Astrocyte (in vitro differentiated cells and primary cell): Measurements from ENCODE around the gene PLN. TPM values are rescaled to one million over a fixed set of nuclear protein-coding genes. Genes with fewer than 3 reads are reported as not detected.
A peak's percentile ranks its signal among the peaks of the same experiment; 100 is the strongest.

Experiments used
- DNase-seq: peaks from one replicate; pipeline ENCODE4 v3.0.0-alpha.2; 2010; ENCODE audit warnings: low read depth
- FAIRE-seq: peaks from 2 replicates; lab custom pipeline; 2011; peaks lifted over from hg19 to GRCh38; lab: Jason Lieb, UNC
- H2AFZ ChIP-seq: 2 replicates; pipeline ENCODE4 v1.6.0; 2012; ENCODE audit warnings: low read depth, low read length, inconsistent platforms
- H3K27ac ChIP-seq: 2 replicates; pipeline ENCODE4 v1.5.1; 2011; ENCODE audit warnings: low read depth, low read length, inconsistent platforms
- H3K27me3 ChIP-seq: 2 replicates; pipeline ENCODE4 v1.6.0; 2011; ENCODE audit warnings: low read length, inconsistent platforms; ENCODE audit not compliant: insufficient read depth
- H3K36me3 ChIP-seq: 2 replicates; pipeline ENCODE4 v1.5.1; 2011; ENCODE audit warnings: low read length, inconsistent platforms; ENCODE audit not compliant: insufficient read depth
- H3K4me1 ChIP-seq: 2 replicates; pipeline ENCODE4 v1.5.1; 2011; ENCODE audit warnings: low read length, inconsistent platforms; ENCODE audit not compliant: insufficient read depth
- H3K4me2 ChIP-seq: 2 replicates; pipeline ENCODE4 v1.6.0; 2012; ENCODE audit warnings: low read length, inconsistent platforms
- H3K4me3 ChIP-seq: 2 replicates; pipeline ENCODE4 v1.5.1; 2011; ENCODE audit warnings: low read depth, mild to moderate bottlenecking, low read length, inconsistent platforms; ENCODE audit not compliant: insufficient read depth
- H3K79me2 ChIP-seq: 2 replicates; pipeline ENCODE4 v1.6.0; 2012; ENCODE audit warnings: mild to moderate bottlenecking, low read length, inconsistent platforms; ENCODE audit not compliant: insufficient read depth
- H3K9ac ChIP-seq: 2 replicates; pipeline ENCODE4 v1.6.0; 2012; ENCODE audit warnings: mild to moderate bottlenecking, low read length, inconsistent platforms
- H3K9me3 ChIP-seq: 2 replicates; pipeline ENCODE4 v1.5.1; 2012; ENCODE audit warnings: low read depth, mild to moderate bottlenecking, low read length, inconsistent platforms; ENCODE audit not compliant: insufficient read depth
- H4K20me1 ChIP-seq: 2 replicates; pipeline ENCODE4 v1.6.0; 2012; ENCODE audit warnings: low read length, inconsistent platforms; ENCODE audit not compliant: insufficient read depth
- H3K27ac Mint-ChIP-seq: one replicate; pipeline ENCODE4 v1.8.0; 2021; ENCODE audit warnings: mild to moderate bottlenecking, mixed read lengths; ENCODE audit not compliant: unreplicated experiment
- H3K27me3 Mint-ChIP-seq: one replicate; pipeline ENCODE4 v1.8.0; 2021; ENCODE audit warnings: low read depth, mixed read lengths; ENCODE audit not compliant: unreplicated experiment
- H3K36me3 Mint-ChIP-seq: one replicate; pipeline ENCODE4 v1.8.0; 2021; ENCODE audit warnings: low read depth, mixed read lengths; ENCODE audit not compliant: unreplicated experiment
- H3K4me1 Mint-ChIP-seq: one replicate; pipeline ENCODE4 v1.8.0; 2021; ENCODE audit warnings: low read depth, mixed read lengths; ENCODE audit not compliant: unreplicated experiment
- H3K4me3 Mint-ChIP-seq: one replicate; pipeline ENCODE4 v1.8.0; 2021; ENCODE audit warnings: mild to moderate bottlenecking, moderate library complexity, mixed read lengths; ENCODE audit not compliant: unreplicated experiment
- H3K9me3 Mint-ChIP-seq: one replicate; pipeline ENCODE4 v1.8.0; 2021; ENCODE audit warnings: mild to moderate bottlenecking, mixed read lengths; ENCODE audit not compliant: unreplicated experiment
- CTCF ChIP-seq: IDR thresholded peaks from 2 replicates; pipeline ENCODE4 v1.5.1; 2011; ENCODE audit warnings: low read depth, mild to moderate bottlenecking, inconsistent platforms, low read length, moderate library complexity; ENCODE audit not compliant: insufficient read depth
- EZH2 ChIP-seq: IDR thresholded peaks from 2 replicates; pipeline ENCODE4 v1.6.1; 2012; ENCODE audit warnings: mild to moderate bottlenecking, low read length, inconsistent platforms; ENCODE audit not compliant: insufficient read depth
- total RNA-seq: library from RNA; stranded (reverse); gene quantifications from 2 replicates; pipeline ENCODE4 v1.2.1, GENCODE V29; 2021

Gene PLN
- total RNA-seq, 1 donor from 2014 or later, result not detected

DNA sequence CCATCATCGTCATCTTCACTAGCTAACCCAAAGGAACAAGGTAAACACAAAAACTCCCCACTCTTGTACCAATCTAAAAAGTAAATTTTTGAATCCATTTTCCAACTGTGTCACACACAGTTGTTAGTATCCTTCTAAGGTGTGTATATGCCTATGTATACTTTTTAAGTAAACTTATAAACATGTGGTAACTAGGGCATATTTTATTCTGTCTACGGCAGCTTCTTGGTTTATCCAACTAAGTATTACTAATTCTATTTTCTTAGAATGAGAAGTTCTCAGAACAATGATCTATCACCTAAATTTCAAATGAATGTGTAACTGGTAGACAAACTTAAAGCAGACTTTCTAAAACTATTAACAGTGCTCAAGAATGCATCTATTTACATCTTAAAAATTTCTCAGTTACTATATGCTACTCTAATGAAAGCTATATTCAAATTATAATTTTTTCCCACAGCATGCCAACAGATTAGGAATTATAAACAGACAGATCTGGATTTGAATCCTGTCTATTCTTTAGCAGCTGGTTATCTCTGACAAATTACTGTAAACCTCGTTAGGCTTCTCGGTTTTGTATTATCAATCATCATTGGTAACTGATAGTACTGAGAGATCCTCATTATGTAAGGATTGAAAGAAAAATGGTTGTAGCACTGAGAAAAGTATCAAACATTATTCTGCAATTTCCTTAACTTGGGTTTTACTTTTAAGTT lies 1.8 kb upstream of the PLN start:
- Histone ChIP-seq H3K79me2 (peaks cover 41% of the 10 kb centered on the region), H3K4me2 (no peak overlapping the region), H3K27ac (no peak overlapping the region), H3K36me3 (no peaks in the 10 kb centered on the region), H4K20me1 (no peaks in the 10 kb centered on the region), H2AFZ (no peak overlapping the region), H3K27me3 (no peaks in the 10 kb centered on the region), H3K4me3 (no peak overlapping the region), H3K4me1 (peaks cover 12% of the 10 kb centered on the region), H3K9me3 (no peaks in the 10 kb centered on the region), H3K9ac (no peak overlapping the region)
- Mint-ChIP-seq H3K4me1 (peaks cover 15% of the 10 kb centered on the region), H3K9me3 (no peaks in the 10 kb centered on the region), H3K27ac (no peak overlapping the region), H3K4me3 (no peak overlapping the region), H3K36me3 (peaks cover 4% of the 10 kb centered on the region), H3K27me3 (no peaks in the 10 kb centered on the region)
- DNase-seq (no peak), FAIRE-seq (no peak)
- TF ChIP-seq EZH2 (no peak), CTCF (no peak)

- H3K27me3 ChIP-seq, result no peaks in the 10 kb centered on the region
- FAIRE-seq (no peak), DNase-seq (no peak)
- H3K36me3 ChIP-seq, result no peaks in the 10 kb centered on the region
- no peaks in the 10 kb centered on the region for H3K9me3 ChIP-seq
- H3K4me2 ChIP-seq, result no peak overlapping the region
- peaks cover 37% of the 10 kb centered on the region for H3K79me2 ChIP-seq
- no peak overlapping the region for H3K27ac ChIP-seq
- Mint-ChIP-seq H3K4me1 (peaks cover 19% of the 10 kb centered on the region), H3K27ac (no peak overlapping the region), H3K36me3 (peaks cover 4% of the 10 kb centered on the region), H3K9me3 (no peaks in the 10 kb centered on the region), H3K4me3 (no peak overlapping the region), H3K27me3 (no peaks in the 10 kb centered on the region)
- H3K4me3 ChIP-seq, result no peak overlapping the region
- no peak overlapping the region for H3K9ac ChIP-seq
- no peaks in the 10 kb centered on the region for H4K20me1 ChIP-seq
- no peak overlapping the region for H2AFZ ChIP-seq
- peaks cover 12% of the 10 kb centered on the region for H3K4me1 ChIP-seq
- TF ChIP-seq EZH2 (no peak), CTCF (no peak)
Measured at GRCh38 chr6:118546880-118547218, 1.2 kb upstream of the PLN start.

DNA sequence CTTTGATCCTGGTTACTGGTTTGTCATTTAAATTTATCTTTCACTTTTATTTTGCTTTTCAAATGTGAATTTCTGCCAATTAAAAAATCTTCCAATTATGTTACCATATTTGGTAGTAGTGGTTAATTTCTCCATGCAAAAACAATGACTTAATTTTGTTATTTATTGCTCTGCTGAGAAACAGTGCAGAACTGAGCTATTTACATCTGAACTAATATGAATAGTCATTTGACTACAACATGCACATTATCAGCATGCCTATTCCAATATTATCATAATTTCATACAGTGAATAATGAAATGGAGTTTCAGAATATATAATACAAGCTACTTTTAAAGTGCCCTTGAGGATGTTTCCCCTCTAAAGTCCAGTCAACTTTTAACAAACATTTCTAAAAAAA lies 517 bp downstream of the PLN start:
- Histone ChIP-seq H3K36me3 (no peaks in the 10 kb centered on the region), H3K4me1 (no peaks in the 10 kb centered on the region), H3K27me3 (no peaks in the 10 kb centered on the region), H3K4me3 (peak overlapping the region; percentile 2), H2AFZ (no peak overlapping the region), H3K9ac (no peak overlapping the region), H3K4me2 (no peak overlapping the region), H3K9me3 (no peaks in the 10 kb centered on the region), H3K27ac (no peak overlapping the region), H4K20me1 (no peaks in the 10 kb centered on the region), H3K79me2 (peaks cover 37% of the 10 kb centered on the region)
- H3K27ac Mint-ChIP-seq, result no peak overlapping the region
- H3K4me3 Mint-ChIP-seq, result no peak overlapping the region
- FAIRE-seq (peak; percentile 5), DNase-seq (no peak)
- H3K36me3 Mint-ChIP-seq, result peaks cover 4% of the 10 kb centered on the region
- no peaks in the 10 kb centered on the region for H3K27me3 Mint-ChIP-seq
- no peaks in the 10 kb centered on the region for H3K9me3 Mint-ChIP-seq
- peaks cover 21% of the 10 kb centered on the region for H3K4me1 Mint-ChIP-seq
- TF ChIP-seq EZH2, result no peak
- TF ChIP-seq CTCF, result no peak
